Heart left ventricle (tissue), 16 donors: Measurements from ENCODE around the gene GRWD1. TPM values are rescaled to one million over a fixed set of nuclear protein-coding genes. Genes with fewer than 3 reads are reported as not detected.
"Not testable (repeated sequence)": the region's sequence is repeated elsewhere in the genome, so short reads cannot be mapped to it uniquely, and the experiment has no call there.

Source experiments
- ATAC-seq, 4 donors: fragments of 200-7000 bp; cut with Tn5 transposase; one replicate each; pipeline ENCODE4 v1.9.1; 2020 to 2022; ENCODE audit warnings: moderate library complexity in 4 of 4, mild to moderate bottlenecking in 3 of 4, moderate number of reproducible peaks in 1 of 4
- DNase-seq, 5 donors: peaks; one replicate each; pipeline ENCODE4 v3.0.0-alpha.2; 2020
- H3K27ac ChIP-seq, 12 donors: fragments of 200-600 bp; sonication (generic) in 4 of 12; one replicate each; pipeline versions ENCODE4 v1.5.0 to v1.8.0; 2016 to 2022; ENCODE audit warnings: mild to moderate bottlenecking in 2 of 12
- H3K27me3 ChIP-seq, 9 donors: fragments of 200-600 bp; sonication (generic) in 2 of 9; one replicate each; pipeline versions ENCODE4 v1.5.1 to v1.8.0; 2016 to 2022; ENCODE audit warnings: mild to moderate bottlenecking in 3 of 9
- H3K36me3 ChIP-seq, 9 donors: fragments of 200-600 bp; sonication (generic) in 2 of 9; one replicate each; pipeline versions ENCODE4 v1.5.0 to v1.8.0; 2018 to 2022; ENCODE audit warnings: mild to moderate bottlenecking in 2 of 9
- H3K4me1 ChIP-seq, 12 donors: fragments of 200-600 bp; sonication (generic) in 4 of 12; one replicate each; pipeline versions ENCODE4 v1.5.0 to v1.8.0; 2016 to 2022; ENCODE audit warnings: mild to moderate bottlenecking in 3 of 12
- H3K4me3 ChIP-seq, 12 donors: fragments of 200-600 bp; sonication (generic) in 4 of 12; one replicate each; pipeline versions ENCODE4 v1.5.0 to v1.8.0; 2017 to 2022; ENCODE audit warnings: mild to moderate bottlenecking in 9 of 12, moderate library complexity in 4 of 12
- H3K9me3 ChIP-seq, 12 donors: fragments of 200-600 bp; sonication (generic) in 4 of 12; one replicate each; pipeline versions ENCODE4 v1.5.0 to v1.8.0; 2016 to 2022; ENCODE audit warnings: mild to moderate bottlenecking in 1 of 12
- CTCF ChIP-seq, 12 donors: fragments of 200-600 bp; sonication (generic) in 4 of 12; IDR thresholded peaks; one replicate each; pipeline versions ENCODE4 v1.5.0 to v1.8.0; 2018 to 2022; ENCODE audit warnings: antibody characterized with exemption in 12 of 12, mild to moderate bottlenecking in 5 of 12
- POLR2A ChIP-seq, 2 donors: fragments of 450-650 bp; IDR thresholded peaks; one replicate each; pipeline ENCODE4 v1.6.1; 2017; ENCODE audit warnings: antibody characterized with exemption in 2 of 2, mild to moderate bottlenecking in 2 of 2, moderate library complexity in 2 of 2
- WGBS, 4 donors: extraction: QIAGEN DNeasy Blood & Tissue Kit in 2 of 4; methylation state at CpG; one replicate each; pipeline versions ENCODE4 v1.1.5 to v1.1.7; 2013 to 2018; 5-methylcytosine and 5-hydroxymethylcytosine counted together
- intact Hi-C, 10 donors: fragments of 100-400 bp; cut with DNase I; formaldehyde crosslinking; loops; one replicate each; pipeline versions ENCODE4 v1.11.1 to v1.14.2; 2022
- polyA plus RNA-seq, 2 donors: library from polyadenylated mRNA; stranded (reverse); fragments of 200-250 nt; gene quantifications; one replicate each; pipeline ENCODE4 v1.2.3, GENCODE V29; 2013
- total RNA-seq, 9 donors: library from RNA; depleted of rRNA in 2 of 9; stranded (reverse); fragments of >200 nt in 2 of 9; fragmentation: NEBNext Ultra II Directional in 3 of 9; extraction: Animal tissue kit (Norgen Biotek cat#: 25700) in 3 of 9; gene quantifications; one replicate each; pipeline versions ENCODE4 v1.1.0 to v1.2.4, GENCODE V29; 2016 to 2023
- donor health status: ischemic (EF 13 %, LVEDD 7.1; RV severe dilation, severe dysfunction).
- donor health status: healthy with polysubstance abuse.
- donor health status: DM: no; HTN: yes; CAD: no.
- donor health status: DM: no; HTN: no; CAD: no.
- donor health status: ischemic (EF 25% LVEDD 6.9; RV normal size, moderate dysfunction).
- donor health status: ischemic (EF 25% LVEDD 5.7; RV mildly dilated, moderate dysfunction).
- donor health status: healthy.
- donor health status: DM: yes; HTN: yes; CAD: no.
- donor health status: ischemic (EF 35%, LVEDD 5.7; RV mildly dilated, moderate dysfunction).
- donor health status: nonischemic (EF 11% LVEDD 7.7; RV severe dilation, severe dysfunction).
- donor health status: DM: yes; HTN: yes; CAD: no.
- donor health status: PGD.
- donor health status: ischemic (EF 29% LVEDD 5.4; RV normal size, mild dysfunction).
- donor health status: nonischemic (EF 23%, LVEDD 6.1; RV moderate dilation, normal function).

GRWD1 gene
- total and polyA plus RNA-seq, 11 donors = 5.1 to 35.4 (median 19.0) TPM

DNA sequence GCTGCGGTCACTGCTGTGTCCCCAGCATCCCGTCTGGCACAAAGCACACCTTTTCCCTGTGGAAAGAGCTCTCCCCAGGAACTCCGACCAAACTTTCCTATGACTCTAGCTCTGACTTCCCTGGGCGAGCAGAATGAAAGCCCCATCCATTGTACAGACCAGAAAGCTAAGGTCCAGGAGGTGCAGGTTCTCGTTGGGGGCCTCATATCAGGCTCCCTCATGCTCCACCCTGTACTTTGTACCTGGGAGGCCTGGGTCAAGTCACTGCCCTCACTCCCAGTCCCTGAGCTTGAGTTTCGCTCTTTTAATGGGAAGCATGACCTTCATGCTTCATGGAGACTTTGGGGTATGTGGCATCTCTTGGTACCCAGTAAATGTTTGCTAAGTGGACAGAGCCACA, 41.8 kb downstream of the GRWD1 start:
- no peaks in the 10 kb centered on the region for H3K9me3 ChIP-seq
- peaks cover 0 to 15% (median 0%) of the 10 kb centered on the region in 9 donors for H3K27me3 ChIP-seq
- peak overlapping the region in 10 of 12 donors; percentile 7 to 90 (median 68) for H3K27ac ChIP-seq
- intact Hi-C loops = no loop called here
- TF ChIP-seq CTCF (IDR thresholded peaks at IDR 0.05) = no peak
- no peak for TF ChIP-seq POLR2A (IDR thresholded peaks at IDR 0.05)
- H3K36me3 ChIP-seq = no peaks in the 10 kb centered on the region
- H3K4me1 ChIP-seq = peaks cover 0 to 35% (median 8%) of the 10 kb centered on the region in 12 donors
- no peak for ATAC-seq
- H3K4me3 ChIP-seq = no peak overlapping the region
- whole genome bisulfite sequencing, 4 donors = 70 to 85% (median 84%) methylated on average over 6 of the region's 6 CpGs
- no peak for DNase-seq

- TF ChIP-seq CTCF (IDR thresholded peaks at IDR 0.05) = no peak
- no peak for TF ChIP-seq POLR2A (IDR thresholded peaks at IDR 0.05)
- DNase-seq (peak in 4 of 5 donors; percentile 73 to 87 (median 79)), ATAC-seq (peak; percentile 52 to 60 (median 56))
- Histone ChIP-seq H3K27ac (peak overlapping the region in 10 of 12 donors; percentile 7 to 90 (median 72)), H3K4me1 (peaks cover 0 to 34% (median 8%) of the 10 kb centered on the region in 12 donors), H3K9me3 (no peaks in the 10 kb centered on the region), H3K36me3 (no peaks in the 10 kb centered on the region), H3K4me3 (no peak overlapping the region), H3K27me3 (peaks cover 0 to 15% (median 0%) of the 10 kb centered on the region in 9 donors)
- intact Hi-C loops = loop anchor here in 3 of 10 donors (2.0 kb wide), 2 partner anchors 19 to 97 kb away; partner anchors contain the start of gene CYTH2 (in 1 of the 3)
- 52 to 58% (median 56%) methylated on average over 5 to 8 of the region's 8 CpGs for WGBS, 4 donors
Measured at GRCh38 chr19:48487948-48488347, 42.2 kb downstream of the GRWD1 start.

DNA sequence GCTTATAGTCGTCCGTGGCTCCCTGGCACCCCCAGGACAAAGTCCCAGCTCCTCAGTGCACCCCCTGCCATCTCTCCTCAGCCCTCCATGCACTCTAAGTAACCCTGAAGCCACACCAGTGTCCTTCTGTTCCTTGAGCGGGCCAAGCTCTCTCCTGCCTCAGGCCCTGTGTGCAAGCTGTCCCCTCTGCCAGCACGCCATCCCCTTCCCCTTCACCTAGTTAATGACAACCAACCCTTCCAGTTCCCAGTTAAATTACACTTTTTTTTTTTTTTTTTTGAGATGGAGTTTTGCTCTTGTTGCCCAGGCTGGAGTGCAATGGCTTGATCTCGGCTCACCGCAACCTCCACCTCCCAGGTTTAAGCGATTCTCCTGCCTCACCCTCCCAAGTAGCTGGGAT, 42.7 kb downstream of the GRWD1 start:
- H3K4me3 ChIP-seq, ATAC-seq, DNase-seq, H3K36me3 ChIP-seq, H3K9me3 ChIP-seq: not testable (repeated sequence)
- intact Hi-C loops = loop anchor here in 3 of 10 donors (2.0 kb wide), 2 partner anchors 20 to 96 kb away; partner anchors contain the start of gene CYTH2 (in 1 of the 3)
- WGBS, 4 donors = 86 to 91% (median 88%) methylated on average over 7 of the region's 7 CpGs
- Histone ChIP-seq H3K4me1 (peaks cover 0 to 34% (median 8%) of the 10 kb centered on the region in 12 donors), H3K27ac (peak overlapping the region in 9 of 12 donors; percentile 61 to 90 (median 74)), H3K27me3 (peaks cover 0 to 15% (median 0%) of the 10 kb centered on the region in 9 donors)

GRCh38 chr19:48489608-48490216, 43.9 kb downstream of the GRWD1 start:
- no peak for TF ChIP-seq POLR2A (IDR thresholded peaks at IDR 0.05)
- peak; percentile 89 to 97 (median 94) for TF ChIP-seq CTCF (IDR thresholded peaks at IDR 0.05)
- Histone ChIP-seq H3K4me3 (no peak overlapping the region), H3K27ac (no peak overlapping the region), H3K27me3 (peaks cover 0 to 15% (median 0%) of the 10 kb centered on the region in 9 donors), H3K9me3 (no peaks in the 10 kb centered on the region), H3K36me3 (no peaks in the 10 kb centered on the region), H3K4me1 (peaks cover 0 to 41% (median 12%) of the 10 kb centered on the region in 12 donors)
- intact Hi-C loops = loop anchor here in 9 of 10 donors (1.0 to 5.0 kb wide), 7 partner anchors 21 to 167 kb away; partner anchors contain the start of genes CYTH2 (in 1 of the 9), GRIN2D (in 1 of the 9) and KDELR1 (in 1 of the 9)
- DNase-seq (peak; percentile 68 to 90 (median 75)), ATAC-seq (no peak)
- WGBS, 4 donors = 21 to 42% (median 27%) methylated on average over 10 to 19 of the region's 19 CpGs
